Activated T-cell treated with anti-CD3 and anti-CD28 coated beads for 4 hours (primary cell): ENCODE measurements around the gene PLA2G3.
"Not testable (repeated sequence)": the region's sequence is repeated elsewhere in the genome, so short reads cannot be mapped to it uniquely, and the experiment has no call there.

Source experiments
- DNase-seq: peaks from one replicate; pipeline ENCODE4 v3.0.0-alpha.2; 2020

Gene PLA2G3

DNA sequence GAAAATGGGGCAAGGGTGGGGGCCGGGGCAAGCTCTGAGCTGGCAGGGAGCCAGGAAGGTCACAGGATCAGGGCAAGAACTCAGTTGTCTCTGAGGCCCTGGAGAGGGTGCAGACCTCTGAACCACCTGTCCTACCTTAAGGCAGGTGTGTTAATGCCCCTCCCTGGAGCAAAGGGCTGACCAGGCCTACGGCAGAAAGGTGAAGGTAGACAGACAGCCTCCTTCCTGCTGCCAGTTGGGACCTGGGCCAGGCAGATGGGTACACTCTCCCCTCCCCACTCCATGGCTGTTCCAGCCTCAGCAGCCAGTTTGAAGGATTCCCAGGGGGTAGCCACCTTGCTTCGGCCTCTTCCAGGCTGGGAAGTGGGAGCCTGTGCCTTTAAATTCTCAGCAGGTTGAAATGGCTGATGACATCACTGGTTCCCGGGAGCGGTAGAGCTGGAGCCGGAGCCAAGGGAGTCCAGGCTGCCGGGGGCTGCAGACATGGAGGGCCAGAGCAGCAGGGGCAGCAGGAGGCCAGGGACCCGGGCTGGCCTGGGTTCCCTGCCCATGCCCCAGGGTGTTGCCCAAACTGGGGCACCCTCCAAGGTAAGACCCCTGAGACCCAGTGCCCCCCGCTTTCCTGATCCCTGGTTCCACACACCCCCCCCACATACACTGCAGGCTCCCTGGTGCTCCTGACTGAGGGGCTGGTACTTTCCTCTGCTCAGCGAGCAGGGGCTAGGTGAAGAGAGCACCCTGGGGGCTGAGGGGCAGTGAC lies 17.6 kb downstream of the PLA2G3 start, which contains the start of gene INPP5J:
Gene INPP5J (plus strand): TSS at position 435 of the 760 bp plus-strand sequence. CDS start 49 bp downstream, at position 484.
- no peak for DNase-seq

DNA sequence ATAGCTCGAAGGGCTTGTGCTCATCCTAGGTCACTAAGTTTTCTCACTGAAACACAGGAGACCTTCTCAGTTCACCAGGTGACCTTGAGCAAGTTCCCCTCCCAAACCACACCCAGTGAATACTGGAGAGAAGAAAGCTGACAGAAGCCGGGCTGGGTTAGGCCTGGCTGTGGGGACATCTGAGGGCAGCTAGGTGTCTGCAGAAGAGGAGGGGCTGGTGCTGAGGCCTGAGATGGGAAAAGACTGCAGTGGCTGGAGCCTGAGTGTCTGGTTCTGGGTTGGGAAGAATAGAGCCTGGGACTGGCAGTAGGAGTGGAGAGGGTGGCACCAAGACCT lies 18.1 kb downstream of the PLA2G3 start:
- DNase-seq: no peak

DNA sequence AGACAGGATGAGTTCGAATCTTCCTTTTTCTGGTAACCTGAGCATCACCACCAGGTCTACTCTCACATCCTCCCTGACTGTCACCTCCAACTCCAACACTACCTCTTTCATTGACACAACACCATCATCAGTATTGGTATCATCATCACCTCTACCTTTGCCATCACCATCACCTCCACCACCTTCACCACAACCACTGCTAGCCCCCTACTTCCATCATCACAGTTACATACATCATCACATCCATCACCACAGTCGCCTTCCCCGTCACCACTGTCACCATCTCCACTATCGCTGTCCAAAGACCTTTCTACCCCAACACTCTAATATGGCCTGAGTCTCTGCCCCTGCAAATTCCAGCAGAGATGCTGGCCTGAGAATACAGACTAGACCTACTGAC lies 18.9 kb downstream of the PLA2G3 start:
- DNase-seq: no peak

DNA sequence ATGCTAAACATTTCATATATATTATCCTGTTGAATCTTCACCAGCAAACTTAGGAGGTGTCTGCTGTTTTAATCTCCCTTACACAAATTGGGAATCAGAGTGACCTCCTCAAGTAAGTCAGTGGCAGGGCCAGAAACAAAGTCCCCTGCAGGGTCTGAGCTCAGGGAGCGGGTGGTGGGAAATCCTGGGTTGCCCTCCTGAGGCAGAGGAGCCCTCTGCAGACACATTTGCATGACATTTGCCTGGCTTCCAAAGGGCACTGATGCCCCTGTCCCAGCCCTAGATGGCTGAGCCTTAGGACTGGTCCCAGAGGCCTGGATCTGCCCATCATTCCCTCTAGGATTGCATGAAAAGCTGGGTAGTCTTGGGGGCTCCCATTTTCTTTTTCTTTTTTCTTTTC lies 19.7 kb downstream of the PLA2G3 start:
- DNase-seq: no peak

DNA sequence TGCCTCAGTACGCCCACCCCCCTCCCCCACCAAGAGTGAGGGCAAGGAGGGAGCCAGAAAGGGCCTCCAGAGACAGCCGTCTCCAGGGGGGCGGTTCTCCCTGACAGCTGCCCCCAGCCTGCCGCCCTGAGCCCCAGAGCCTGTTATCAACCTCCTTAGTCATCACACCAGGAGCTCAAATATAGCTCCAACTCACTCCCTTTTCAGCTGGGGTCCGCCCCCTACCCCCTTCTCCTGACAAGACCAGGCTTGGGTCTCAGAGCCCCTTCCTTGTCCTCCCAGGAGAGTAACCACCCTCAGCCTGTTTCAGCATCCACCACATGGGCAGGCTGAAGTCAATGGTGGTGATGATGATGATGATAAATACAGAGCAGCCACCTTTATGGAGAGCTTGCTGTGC lies 20.1 kb downstream of the PLA2G3 start:
- no peak for DNase-seq

DNA sequence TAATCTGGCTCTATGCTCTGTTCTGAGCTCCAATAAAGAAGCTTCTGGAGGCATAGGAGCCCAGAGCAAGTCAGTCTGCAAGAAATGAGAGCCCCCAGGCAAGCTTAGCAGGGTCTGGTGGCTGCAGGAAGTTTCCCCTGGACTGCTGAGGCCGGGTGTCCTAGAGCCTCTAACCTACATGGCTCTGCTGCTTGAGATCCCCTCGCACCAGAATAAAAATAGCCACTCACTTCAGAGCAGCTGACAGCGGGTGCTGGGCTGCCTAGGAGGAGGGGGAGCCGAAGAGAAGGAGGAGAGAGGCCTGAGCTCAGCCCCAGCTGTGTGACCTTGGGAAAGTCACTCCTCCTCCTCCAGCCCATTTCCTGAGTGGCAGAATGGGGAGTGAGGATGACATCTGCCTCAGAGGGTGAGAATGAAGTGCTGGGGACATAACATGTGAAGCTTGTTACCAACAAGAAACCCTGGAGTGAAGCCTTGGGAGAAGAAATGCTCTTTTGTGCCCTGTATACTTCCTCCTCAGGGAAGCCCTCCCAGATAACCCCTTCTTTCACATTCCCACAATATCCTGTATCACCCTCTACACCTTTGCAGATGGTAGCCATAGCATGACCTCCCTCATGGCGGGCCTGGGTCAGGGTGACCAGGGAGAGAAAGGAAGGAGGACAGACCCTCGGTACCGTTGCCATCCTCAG lies 21.1 kb downstream of the PLA2G3 start:
- DNase-seq: no peak

GRCh38 chr22:31118046-31118820 lies 22.1 kb downstream of the PLA2G3 start:
- no peak for DNase-seq

- DNase-seq: not testable (repeated sequence)
These were observed 27.7 kb downstream of the PLA2G3 start for GRCh38 chr22:31112547-31113091.

DNA sequence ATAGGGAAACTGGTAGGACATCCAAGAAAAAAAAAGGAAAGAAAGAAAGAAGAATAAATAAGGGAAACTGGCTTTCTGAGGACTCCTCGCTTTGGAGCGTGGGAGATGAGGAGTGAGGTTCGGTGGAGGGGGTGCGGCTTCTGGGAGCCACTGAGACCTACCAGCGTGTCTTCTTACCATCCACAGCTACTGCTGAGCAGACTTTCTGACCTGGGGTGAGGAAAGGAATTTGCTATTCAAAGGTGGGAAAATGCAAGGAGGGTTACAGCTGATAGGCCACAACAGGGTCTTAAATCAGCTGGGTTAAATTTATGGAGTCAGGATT lies 32.5 kb downstream of the PLA2G3 start:
- no peak for DNase-seq

GRCh38 chr22:31107178-31107893 lies 33.0 kb downstream of the PLA2G3 start, which contains the start of gene SELENOM:
TSS of gene SELENOM (minus strand) at chr22:31107568. CDS start at chr22:31107505, 63 bp downstream.
- peak; percentile 74 for DNase-seq

- no peak for DNase-seq
These were observed 33.6 kb downstream of the PLA2G3 start for GRCh38 chr22:31106731-31107177.

- DNase-seq: no peak
These were observed 34.2 kb downstream of the PLA2G3 start for GRCh38 chr22:31106001-31106571.

DNA sequence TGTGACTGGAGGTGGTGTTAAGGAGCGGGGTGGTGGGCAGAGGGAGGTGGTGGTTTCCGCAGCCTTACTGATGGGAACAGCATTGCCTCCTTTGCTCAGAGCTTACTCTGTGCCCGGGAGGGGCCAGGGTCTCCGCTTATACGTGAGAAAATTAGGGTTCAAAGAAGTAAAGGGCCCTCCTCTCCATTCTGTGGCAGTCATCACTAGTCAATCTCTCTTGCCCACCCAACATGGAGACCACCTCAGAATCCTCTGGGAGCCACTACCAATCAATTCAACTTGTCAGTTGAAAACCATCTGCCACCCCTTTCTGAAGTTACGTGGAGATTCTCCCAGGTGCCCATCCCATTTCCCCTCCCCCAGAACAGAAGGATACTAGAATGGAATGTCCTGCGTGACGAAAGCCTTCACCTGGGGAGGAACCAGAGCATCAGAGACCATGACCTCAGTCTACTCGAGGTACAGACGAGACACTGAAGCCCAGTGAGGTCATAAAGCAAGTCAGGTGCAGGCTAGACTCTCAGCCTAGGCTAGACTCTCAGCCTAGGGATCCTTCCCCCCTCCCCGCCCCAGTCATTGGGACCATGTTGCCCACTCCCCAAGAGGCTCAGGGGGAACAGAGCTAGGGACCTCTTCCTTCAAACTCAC lies 34.9 kb downstream of the PLA2G3 start:
- DNase-seq: no peak

DNA sequence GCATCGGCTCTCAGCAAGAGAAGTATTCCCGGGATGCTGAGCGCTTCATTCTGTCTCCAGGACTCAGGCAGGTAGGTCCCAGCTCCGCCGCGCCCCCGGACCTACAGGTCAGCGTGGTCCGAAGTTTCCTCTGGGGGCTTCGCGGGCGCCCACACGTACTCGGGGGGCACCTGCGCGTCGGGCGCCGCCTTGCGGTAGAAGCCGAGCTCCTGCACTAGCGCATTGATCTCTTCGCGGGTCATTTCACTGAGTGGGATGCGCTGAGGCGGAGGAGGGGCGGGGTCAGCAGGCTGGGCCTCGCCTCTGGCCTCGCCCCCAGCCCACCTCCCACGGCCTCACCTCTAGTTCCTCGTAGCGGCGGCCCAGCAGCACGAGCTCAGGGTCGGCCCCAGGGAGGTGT lies 35.4 kb downstream of the PLA2G3 start:
- no peak for DNase-seq

- no peak for DNase-seq
These were observed 36.2 kb downstream of the PLA2G3 start for GRCh38 chr22:31103899-31104694.

GRCh38 chr22:31103111-31103510 lies 37.2 kb downstream of the PLA2G3 start:
- no peak for DNase-seq

- no peak for DNase-seq
These were observed 37.7 kb downstream of the PLA2G3 start for GRCh38 chr22:31102441-31103081.

GRCh38 chr22:31100762-31101525 lies 39.4 kb downstream of the PLA2G3 start:
- no peak for DNase-seq
